HepG2 (cell line): ENCODE results near the gene RABL6. TPM values are rescaled to one million over a fixed set of nuclear protein-coding genes. Genes with fewer than 3 reads are reported as not detected.

Experiments
- ARNT ChIP-seq: fragments of 450-650 bp; IDR thresholded peaks from 2 replicates; pipeline ENCODE4 v1.6.1; 2017
- GABPB1 ChIP-seq: IDR thresholded peaks from 2 replicates; pipeline ENCODE4 v1.6.1; 2016; ENCODE audit warnings: mild to moderate bottlenecking, missing genetic modification reagents, moderate library complexity, missing compliant biosample characterization
- ISL2 ChIP-seq: sonication (generic); formaldehyde crosslinking; IDR thresholded peaks from 2 replicates; pipeline ENCODE4 v1.5.0; 2020; ENCODE audit warnings: missing genetic modification reagents
- JUN ChIP-seq: sonication (generic); formaldehyde crosslinking; IDR thresholded peaks from 2 replicates; pipeline ENCODE4 v1.4.0; 2020; ENCODE audit warnings: mild to moderate bottlenecking, missing genetic modification reagents
- MAFK ChIP-seq, 2 experiments: IDR thresholded peaks in 1 of 2; conservative IDR thresholded peaks in 1 of 2; 2 replicates each; pipeline ENCODE4 v1.6.1; 2011; ENCODE audit warnings: improper control_type of control experiment in 2 of 2, low read length in 2 of 2
- MEIS2 ChIP-seq: sonication (generic); formaldehyde crosslinking; IDR thresholded peaks from 2 replicates; pipeline ENCODE4 v1.9.0; 2021; ENCODE audit warnings: mild to moderate bottlenecking, missing genetic modification reagents
- PHB2 ChIP-seq: fragments of 450-650 bp; IDR thresholded peaks from 2 replicates; pipeline ENCODE4 v1.6.1; 2018; ENCODE audit not compliant: partially characterized antibody
- REXO4 ChIP-seq: sonication (generic); formaldehyde crosslinking; IDR thresholded peaks from 2 replicates; pipeline ENCODE4 v1.8.0; 2022; ENCODE audit warnings: missing genetic modification reagents, mild to moderate bottlenecking, borderline replicate concordance
- SIN3A ChIP-seq: IDR thresholded peaks from 2 replicates; pipeline ENCODE4 v1.6.1; 2011; ENCODE audit warnings: low read depth, mild to moderate bottlenecking, control low read depth, low read length, borderline replicate concordance
- SUZ12 ChIP-seq: fragments of 150-350 bp; IDR thresholded peaks from 2 replicates; pipeline ENCODE4 v1.6.1; 2014; ENCODE audit warnings: low read depth, low read length
- TAF15 ChIP-seq: fragments of 200-400 bp; formaldehyde crosslinking; IDR thresholded peaks from one replicate; pipeline ENCODE4 v1.6.1; 2018; ENCODE audit warnings: mild to moderate bottlenecking, low read depth, low read length; ENCODE audit not compliant: poor library complexity, severe bottlenecking
- ZNF138 ChIP-seq: sonication (generic); formaldehyde crosslinking; IDR thresholded peaks from 2 replicates; pipeline ENCODE4 v1.5.0; 2020; ENCODE audit warnings: mild to moderate bottlenecking, low read depth, missing genetic modification reagents
- ZNF260 ChIP-seq: sonication (generic); formaldehyde crosslinking; IDR thresholded peaks from 2 replicates; pipeline ENCODE4 v1.4.0; 2020; ENCODE audit warnings: missing genetic modification reagents, low read depth, mild to moderate bottlenecking, borderline replicate concordance
- ZNF564 ChIP-seq: sonication (generic); formaldehyde crosslinking; IDR thresholded peaks from 2 replicates; pipeline ENCODE4 v1.8.1; 2023; ENCODE audit warnings: mild to moderate bottlenecking, missing genetic modification reagents
- ZNF577 ChIP-seq: sonication (generic); formaldehyde crosslinking; IDR thresholded peaks from 2 replicates; pipeline ENCODE4 v1.4.0; 2020; ENCODE audit warnings: mild to moderate bottlenecking, low read depth, missing genetic modification reagents, borderline replicate concordance
- ZNF672 ChIP-seq: sonication (generic); formaldehyde crosslinking; IDR thresholded peaks from 2 replicates; pipeline ENCODE4 v1.8.1; 2022; ENCODE audit warnings: missing genetic modification reagents
- ZNF678 ChIP-seq: sonication (generic); formaldehyde crosslinking; IDR thresholded peaks from 2 replicates; pipeline ENCODE4 v1.4.0; 2020; ENCODE audit warnings: mild to moderate bottlenecking, missing genetic modification reagents
- ZNF850 ChIP-seq: sonication (generic); formaldehyde crosslinking; conservative IDR thresholded peaks from 2 replicates; pipeline ENCODE4 v1.9.0; 2021; ENCODE audit warnings: mild to moderate bottlenecking, missing genetic modification reagents
- ZNF891 ChIP-seq: sonication (generic); formaldehyde crosslinking; IDR thresholded peaks from 2 replicates; pipeline ENCODE4 v1.5.0; 2020; ENCODE audit warnings: mild to moderate bottlenecking, missing genetic modification reagents
- polyA plus RNA-seq, 8 experiments: library from polyadenylated mRNA; depleted of rRNA in 3 of 8; stranded (reverse) in 7 of 8; unstranded in 1 of 8; fragments of >200 nt; fragmentation: Illumina TruSeq in 4 of 8; extraction: Trizol in 4 of 8; gene quantifications; 2 replicates each; pipeline versions ENCODE4 v1.2.1 to v1.2.3, GENCODE V29; 2011 to 2016; ENCODE audit warnings: low read depth in 4 of 8, missing spikeins in 1 of 8, mixed read lengths in 1 of 8; ENCODE audit not compliant: insufficient read depth in 1 of 8
- total RNA-seq, 5 experiments: library from RNA; depleted of rRNA; stranded (reverse); fragments of >200 nt; fragmentation: Illumina TruSeq; extraction: Trizol; gene quantifications; 2 replicates each; pipeline ENCODE4 v1.2.3, GENCODE V29; 2016; ENCODE audit warnings: low read depth in 1 of 5
- TF ChIP-seq, protein P1 (sequence below): IDR thresholded peaks from 2 replicates; pipeline ENCODE4 v1.6.1; 2016; ENCODE audit warnings: mild to moderate bottlenecking
- TF ChIP-seq, protein P2 (sequence below), 2 experiments: fragments of 450-650 bp in 1 of 2; sonication (generic) in 1 of 2; formaldehyde crosslinking in 1 of 2; IDR thresholded peaks; 2 replicates each; pipeline versions ENCODE4 v1.6.1 to v1.8.0; 2016 to 2022; ENCODE audit warnings: antibody characterized with exemption in 1 of 2, mild to moderate bottlenecking in 1 of 2, missing genetic modification reagents in 1 of 2

RABL6 gene
- total and polyA plus RNA-seq, 2 of the 13 experiments (the other 11 are each of a cell fraction or from before 2014, with no cell fraction given) = 81.5 to 125 TPM

DNA sequence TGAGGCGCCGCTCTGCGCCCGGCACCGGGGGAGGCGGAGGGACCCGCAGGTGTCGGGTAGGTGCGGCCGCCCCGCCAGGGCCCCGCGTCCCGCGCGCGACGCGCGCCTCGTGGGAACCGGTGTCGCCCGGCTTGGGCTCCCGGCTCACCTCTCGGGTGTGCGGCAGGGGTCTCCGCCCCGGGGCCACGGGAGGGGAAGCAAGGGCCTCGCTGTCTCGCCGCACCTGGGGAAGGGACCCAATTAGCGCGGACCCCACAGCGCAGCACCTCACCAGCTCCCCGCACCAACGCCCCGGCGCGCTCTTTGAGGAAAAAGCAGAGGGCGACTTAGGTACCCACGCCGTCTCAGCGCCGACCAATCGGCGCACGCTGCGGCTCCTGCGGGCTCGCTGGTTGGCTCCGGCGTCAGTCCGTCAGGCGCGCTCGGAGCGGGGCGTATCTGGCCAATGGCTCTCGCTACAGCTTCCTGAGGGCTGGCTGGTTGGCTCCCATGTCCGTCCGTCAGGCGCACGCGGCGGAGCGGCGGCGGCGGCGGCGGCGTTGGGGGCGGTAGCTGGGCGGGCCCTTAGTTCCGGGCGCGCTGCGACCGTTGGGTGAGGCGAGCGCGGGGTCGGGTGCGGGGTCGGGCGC lies 78.3 kb downstream of the RABL6 start, which contains the start of gene TRAF2 (continued):
- no peak for TF ChIP-seq REXO4 (CRISPR knock-in tag)
- TF ChIP-seq ZNF672 (CRISPR knock-in tag) = no peak
- TF ChIP-seq TAF15 = no peak
- TF ChIP-seq MAFK (conservative IDR thresholded peaks at IDR 0.05 in 1 of 2, IDR thresholded peaks at IDR 0.05 in 1 of 2; ENCODE audit: low read length in 2 of 2) = no peak
- TF ChIP-seq PHB2 = no peak
- TF ChIP-seq ZNF850 (CRISPR knock-in tag) = no peak
- TF ChIP-seq MEIS2 (CRISPR knock-in tag) = peak; percentile 79; the same call in 1 of the 2 replicates
- peak; percentile 43; the same call in 1 of the 2 replicates for TF ChIP-seq ISL2 (CRISPR knock-in tag)
- no peak for TF ChIP-seq ZNF260 (CRISPR knock-in tag)
- TF ChIP-seq, protein P1, sequence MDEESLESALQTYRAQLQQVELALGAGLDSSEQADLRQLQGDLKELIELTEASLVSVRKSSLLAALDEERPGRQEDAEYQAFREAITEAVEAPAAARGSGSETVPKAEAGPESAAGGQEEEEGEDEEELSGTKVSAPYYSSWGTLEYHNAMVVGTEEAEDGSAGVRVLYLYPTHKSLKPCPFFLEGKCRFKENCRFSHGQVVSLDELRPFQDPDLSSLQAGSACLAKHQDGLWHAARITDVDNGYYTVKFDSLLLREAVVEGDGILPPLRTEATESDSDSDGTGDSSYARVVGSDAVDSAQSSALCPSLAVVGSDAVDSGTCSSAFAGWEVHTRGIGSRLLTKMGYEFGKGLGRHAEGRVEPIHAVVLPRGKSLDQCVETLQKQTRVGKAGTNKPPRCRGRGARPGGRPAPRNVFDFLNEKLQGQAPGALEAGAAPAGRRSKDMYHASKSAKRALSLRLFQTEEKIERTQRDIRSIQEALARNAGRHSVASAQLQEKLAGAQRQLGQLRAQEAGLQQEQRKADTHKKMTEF = peak; percentile 21; the same call in 1 of the 2 replicates
- peak; percentile 85 for TF ChIP-seq GABPB1 (CRISPR knock-in tag)
- TF ChIP-seq JUN = no peak
- no peak for TF ChIP-seq SUZ12
- peak; percentile 74; the same call in 1 of the 2 replicates for TF ChIP-seq SIN3A
- no peak for TF ChIP-seq ZNF891
- no peak for TF ChIP-seq ARNT
- TF ChIP-seq ZNF678 (CRISPR knock-in tag) = no peak
- no peak for TF ChIP-seq ZNF577 (CRISPR knock-in tag)
- no peak; the same call in 1 of the 2 replicates for TF ChIP-seq ZNF564 (CRISPR knock-in tag)
- no peak; the same call in none of the 2 replicates for TF ChIP-seq ZNF138
- TF ChIP-seq, protein P2, sequence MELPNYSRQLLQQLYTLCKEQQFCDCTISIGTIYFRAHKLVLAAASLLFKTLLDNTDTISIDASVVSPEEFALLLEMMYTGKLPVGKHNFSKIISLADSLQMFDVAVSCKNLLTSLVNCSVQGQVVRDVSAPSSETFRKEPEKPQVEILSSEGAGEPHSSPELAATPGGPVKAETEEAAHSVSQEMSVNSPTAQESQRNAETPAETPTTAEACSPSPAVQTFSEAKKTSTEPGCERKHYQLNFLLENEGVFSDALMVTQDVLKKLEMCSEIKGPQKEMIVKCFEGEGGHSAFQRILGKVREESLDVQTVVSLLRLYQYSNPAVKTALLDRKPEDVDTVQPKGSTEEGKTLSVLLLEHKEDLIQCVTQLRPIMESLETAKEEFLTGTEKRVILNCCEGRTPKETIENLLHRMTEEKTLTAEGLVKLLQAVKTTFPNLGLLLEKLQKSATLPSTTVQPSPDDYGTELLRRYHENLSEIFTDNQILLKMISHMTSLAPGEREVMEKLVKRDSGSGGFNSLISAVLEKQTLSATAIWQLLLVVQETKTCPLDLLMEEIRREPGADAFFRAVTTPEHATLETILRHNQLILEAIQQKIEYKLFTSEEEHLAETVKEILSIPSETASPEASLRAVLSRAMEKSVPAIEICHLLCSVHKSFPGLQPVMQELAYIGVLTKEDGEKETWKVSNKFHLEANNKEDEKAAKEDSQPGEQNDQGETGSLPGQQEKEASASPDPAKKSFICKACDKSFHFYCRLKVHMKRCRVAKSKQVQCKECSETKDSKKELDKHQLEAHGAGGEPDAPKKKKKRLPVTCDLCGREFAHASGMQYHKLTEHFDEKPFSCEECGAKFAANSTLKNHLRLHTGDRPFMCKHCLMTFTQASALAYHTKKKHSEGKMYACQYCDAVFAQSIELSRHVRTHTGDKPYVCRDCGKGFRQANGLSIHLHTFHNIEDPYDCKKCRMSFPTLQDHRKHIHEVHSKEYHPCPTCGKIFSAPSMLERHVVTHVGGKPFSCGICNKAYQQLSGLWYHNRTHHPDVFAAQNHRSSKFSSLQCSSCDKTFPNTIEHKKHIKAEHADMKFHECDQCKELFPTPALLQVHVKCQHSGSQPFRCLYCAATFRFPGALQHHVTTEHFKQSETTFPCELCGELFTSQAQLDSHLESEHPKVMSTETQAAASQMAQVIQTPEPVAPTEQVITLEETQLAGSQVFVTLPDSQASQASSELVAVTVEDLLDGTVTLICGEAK (IDR thresholded peaks at IDR 0.05) = no peak
- TF ChIP-seq, protein P2 (CRISPR knock-in tag; IDR thresholded peaks at IDR 0.05) = no peak; the same call in 1 of the 2 replicates
